Frontal cortex (tissue), 4 donors: Measurements from ENCODE around the gene STK32C. TPM values are rescaled to one million over a fixed set of nuclear protein-coding genes. Genes with fewer than 3 reads are reported as not detected.
"Not testable (repeated sequence)": the region's sequence is repeated elsewhere in the genome, so short reads cannot be mapped to it uniquely, and the experiment has no call there.

Experiments used
- DNase-seq, 2 donors: peaks; one replicate each; pipeline ENCODE4 v3.0.0; 2012; ENCODE audit warnings: low spot score in 2 of 2
- FAIRE-seq: peaks from 2 replicates; lab custom pipeline; 2012; peaks lifted over from hg19 to GRCh38; lab: Jason Lieb, UNC
- total RNA-seq: library from RNA; depleted of rRNA; stranded (reverse); fragments of >200 nt; gene quantifications from one replicate; pipeline ENCODE4 v1.2.3, GENCODE V29; 2014
- donor health status: control.
- donor health status: control.
- donor health status: control.

Gene STK32C
- total RNA-seq, 1 donor from 2014 or later: 25.3 TPM

GRCh38 chr10:132321726-132322125 is 14.0 kb upstream of the STK32C start:
- FAIRE-seq (no peak), DNase-seq (no peak)

GRCh38 chr10:132320654-132321469 is 13.1 kb upstream of the STK32C start:
- DNase-seq: no peak
- no peak for FAIRE-seq

- DNase-seq (no peak), FAIRE-seq (no peak)
Measured at GRCh38 chr10:132319853-132320653, 12.3 kb upstream of the STK32C start.

DNA sequence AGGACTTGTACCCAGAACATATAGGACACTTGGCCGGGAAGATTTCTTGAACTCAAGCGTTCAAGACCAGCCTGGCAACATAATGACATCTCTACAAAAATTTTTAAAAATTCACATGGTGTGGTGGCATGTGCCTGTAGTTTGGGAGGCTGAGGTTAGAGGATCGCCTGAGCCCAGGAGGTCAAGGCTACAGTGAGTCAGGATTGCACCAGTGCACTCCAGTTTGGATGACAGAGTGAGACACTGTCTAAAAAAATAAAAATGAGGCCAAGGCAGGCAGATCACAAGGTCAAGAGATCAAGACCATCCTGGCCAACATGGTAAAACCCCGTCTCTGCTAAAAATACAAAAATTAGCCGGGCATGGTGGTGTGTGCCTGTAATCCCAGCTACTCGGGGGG is 9.7 kb upstream of the STK32C start:
- not testable (repeated sequence) for DNase-seq, FAIRE-seq

- FAIRE-seq: no peak
Measured at GRCh38 chr10:132316133-132316532, 8.4 kb upstream of the STK32C start.

DNA sequence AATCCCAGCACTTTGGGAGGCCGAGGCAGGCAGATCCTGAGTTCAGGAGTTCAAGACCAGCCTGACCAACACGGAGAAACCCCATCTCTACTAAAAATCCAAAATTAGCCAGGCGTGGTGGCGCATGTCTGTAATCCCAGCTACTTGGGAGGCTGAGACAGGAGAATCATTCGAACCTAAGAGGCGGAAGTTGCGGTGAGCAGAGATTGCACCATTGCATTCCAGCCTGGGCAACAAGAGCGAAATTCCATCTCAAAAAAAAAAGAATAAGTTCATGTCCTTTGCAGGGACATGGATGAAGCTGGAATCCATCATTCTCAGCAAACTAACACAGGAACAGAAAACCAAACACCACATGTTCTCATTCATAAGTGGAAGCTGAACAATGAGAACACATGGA is 7.1 kb upstream of the STK32C start:
- FAIRE-seq, DNase-seq: not testable (repeated sequence)

More at GRCh38 chr10:132316133-132316532, 8.4 kb upstream of the STK32C start:
- no peak for DNase-seq

DNA sequence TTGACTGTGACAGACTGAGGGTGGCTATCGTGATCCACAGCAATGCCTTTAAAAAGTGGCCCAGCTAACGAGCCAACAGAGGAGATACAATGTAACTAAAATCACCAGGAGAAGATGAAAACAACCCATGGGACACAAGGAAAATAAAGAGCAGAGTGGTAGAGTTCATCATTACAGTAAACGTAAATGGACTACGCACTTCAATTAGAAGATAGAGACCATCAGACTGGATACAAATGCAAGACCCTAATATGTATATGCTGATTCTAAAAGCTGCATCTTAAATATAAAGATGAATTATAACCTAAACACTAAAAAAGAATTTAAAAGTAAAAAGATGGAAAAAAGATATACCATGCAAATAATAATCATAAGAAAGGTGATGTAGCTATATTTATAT is 6.6 kb upstream of the STK32C start:
- DNase-seq (no peak), FAIRE-seq (no peak)

GRCh38 chr10:132313865-132314264 is 6.1 kb upstream of the STK32C start:
- FAIRE-seq (no peak), DNase-seq (no peak)

GRCh38 chr10:132313305-132313704 is 5.6 kb upstream of the STK32C start:
- DNase-seq: no peak
- FAIRE-seq: no peak

- FAIRE-seq (no peak), DNase-seq (no peak)
Measured at GRCh38 chr10:132311338-132311939, 3.7 kb upstream of the STK32C start.

DNA sequence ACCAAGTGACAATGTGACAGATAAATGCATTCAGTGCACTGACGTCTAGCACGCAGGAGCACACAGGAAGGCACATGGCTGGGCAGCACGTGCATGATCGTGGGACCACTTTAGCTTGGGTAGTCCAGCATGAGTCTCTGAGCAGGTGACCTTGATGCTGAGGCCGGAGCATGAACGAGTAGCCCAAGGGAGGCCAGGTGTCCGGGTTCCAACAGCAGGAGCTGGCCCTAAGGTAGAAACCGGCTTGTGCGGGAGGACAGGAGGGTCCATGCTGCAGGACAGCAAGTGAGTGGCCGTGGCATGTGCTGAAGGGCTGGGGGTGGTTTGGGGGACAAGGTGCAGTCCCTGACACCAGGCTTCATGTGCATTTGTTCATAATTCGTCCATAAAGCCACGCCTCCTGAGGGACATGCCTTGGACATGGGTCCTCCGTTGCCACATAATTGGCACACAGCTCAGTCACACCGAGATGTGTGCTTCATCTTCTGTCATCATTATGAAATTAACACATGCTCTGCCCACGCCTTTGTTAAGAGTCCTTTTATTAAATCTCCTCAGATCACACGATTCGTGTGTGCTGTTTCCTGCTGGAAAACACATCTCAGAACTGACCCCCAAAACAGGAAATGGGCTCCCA is 3.1 kb upstream of the STK32C start:
- FAIRE-seq (no peak), DNase-seq (no peak)

- no peak for FAIRE-seq
- no peak for DNase-seq
Measured at GRCh38 chr10:132309879-132310591, 2.3 kb upstream of the STK32C start.

GRCh38 chr10:132309471-132309865 is 1.7 kb upstream of the STK32C start:
- DNase-seq (no peak), FAIRE-seq (no peak)

DNA sequence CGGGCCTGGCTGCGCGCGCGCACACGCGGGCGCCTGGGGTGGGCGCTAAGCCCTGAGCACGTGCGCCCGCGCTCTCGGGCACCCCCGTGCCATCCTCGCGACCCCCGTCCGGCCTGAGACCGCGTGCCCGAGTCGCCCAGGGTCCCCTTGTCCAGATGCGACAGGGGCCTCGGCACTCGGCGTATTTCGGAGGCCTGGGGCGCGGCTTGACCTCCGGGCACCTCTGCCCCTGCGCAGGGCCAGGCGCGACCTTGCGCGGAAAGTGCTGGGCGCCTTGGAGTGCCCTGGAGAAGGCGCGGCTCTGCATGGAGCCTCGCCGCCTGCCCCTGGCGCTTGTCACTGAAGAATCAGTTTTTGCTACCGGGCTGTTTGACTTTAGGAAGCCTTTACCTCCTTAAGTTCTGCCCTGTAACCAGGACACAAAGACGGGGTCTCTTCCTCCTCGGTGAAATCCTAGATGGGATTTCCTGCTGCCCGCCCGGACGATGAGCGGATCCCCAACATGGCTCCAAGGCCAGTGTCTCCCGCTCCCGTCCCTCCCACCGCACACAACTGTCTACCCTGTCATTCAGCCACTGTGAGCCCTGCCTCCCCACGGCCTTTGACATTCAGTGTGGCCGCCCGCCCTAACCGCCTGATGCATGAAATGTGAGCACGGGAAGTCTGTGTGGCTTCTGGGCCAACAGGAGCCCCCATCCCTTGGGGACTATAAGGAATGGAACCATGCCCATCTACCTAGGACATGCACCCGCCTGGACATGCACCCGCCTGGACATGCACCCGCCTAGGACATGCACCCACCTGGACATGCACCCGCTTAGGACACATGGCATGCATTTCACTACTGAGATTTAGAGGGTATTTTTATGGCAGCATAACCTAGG is 1.1 kb upstream of the STK32C start:
- FAIRE-seq (no peak), DNase-seq (peak in 1 of 2 donors; percentile 22)

GRCh38 chr10:132306864-132307751 is 642 bp downstream of the STK32C start:
- DNase-seq (peak in 1 of 2 donors; percentile 29), FAIRE-seq (no peak)

DNA sequence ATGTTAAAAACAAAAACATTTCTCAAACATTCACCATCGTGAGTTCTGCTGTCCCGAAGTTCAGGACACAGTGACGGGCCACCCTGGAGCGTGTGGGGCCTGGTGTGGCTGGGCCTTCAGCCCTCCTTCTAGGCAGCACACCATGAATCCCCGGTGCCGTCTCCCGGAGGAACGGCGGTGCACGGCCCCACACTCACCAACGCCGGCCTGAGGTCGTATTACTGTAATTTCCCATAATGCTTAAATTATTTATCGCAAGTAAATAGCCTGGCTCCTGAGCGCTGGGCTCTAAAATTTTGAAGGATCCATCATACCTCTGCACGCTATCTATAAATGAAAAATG is 1.4 kb downstream of the STK32C start:
- DNase-seq (no peak), FAIRE-seq (no peak)

GRCh38 chr10:132305654-132306342 is 2.0 kb downstream of the STK32C start:
- no peak for FAIRE-seq
- peak in 1 of 2 donors; percentile 15 for DNase-seq
